HepG2 (cell line): ENCODE measurements around the gene RABL6. TPM values are rescaled to one million over a fixed set of nuclear protein-coding genes. Genes with fewer than 3 reads are reported as not detected.
A peak's percentile ranks its signal among the peaks of the same experiment; 100 is the strongest.

ENCODE experiments used
- BORCS8-MEF2B ChIP-seq: sonication (generic); formaldehyde crosslinking; IDR thresholded peaks from 2 replicates; pipeline ENCODE4 v1.8.0; 2022; ENCODE audit warnings: mild to moderate bottlenecking, missing genetic modification reagents
- CAMTA2 ChIP-seq: sonication (generic); formaldehyde crosslinking; IDR thresholded peaks from 2 replicates; pipeline ENCODE4 v1.4.0; 2020; ENCODE audit warnings: mild to moderate bottlenecking, missing genetic modification reagents, borderline replicate concordance
- FOXA3 ChIP-seq: IDR thresholded peaks from 2 replicates; pipeline ENCODE4 v1.6.1; 2016; ENCODE audit warnings: missing genetic modification reagents, missing compliant biosample characterization
- HDAC1 ChIP-seq: sonication (generic); formaldehyde crosslinking; IDR thresholded peaks from 2 replicates; pipeline ENCODE4 v1.5.1; 2020; ENCODE audit warnings: mild to moderate bottlenecking, missing genetic modification reagents
- KDM5B ChIP-seq: sonication (generic); formaldehyde crosslinking; IDR thresholded peaks from 2 replicates; pipeline ENCODE4 v1.4.0; 2020; ENCODE audit warnings: missing genetic modification reagents, mild to moderate bottlenecking, borderline replicate concordance
- PCBP1 ChIP-seq: fragments of 200-400 bp; formaldehyde crosslinking; IDR thresholded peaks from 2 replicates; pipeline ENCODE4 v1.6.1; 2017; ENCODE audit warnings: mild to moderate bottlenecking, low read depth, low read length, borderline replicate concordance
- PCBP2 ChIP-seq: fragments of 200-400 bp; formaldehyde crosslinking; optimal IDR thresholded peaks from 2 replicates; pipeline ENCODE3; 2018; ENCODE audit warnings: low read length, low read depth; ENCODE audit not compliant: poor library complexity, severe bottlenecking
- PHF8 ChIP-seq: sonication (generic); formaldehyde crosslinking; IDR thresholded peaks from 2 replicates; pipeline ENCODE4 v1.5.0; 2020; ENCODE audit warnings: missing genetic modification reagents
- PRDM15 ChIP-seq: sonication (generic); formaldehyde crosslinking; IDR thresholded peaks from 2 replicates; pipeline ENCODE4 v1.4.0; 2020; ENCODE audit warnings: missing genetic modification reagents
- THAP8 ChIP-seq: sonication (generic); formaldehyde crosslinking; IDR thresholded peaks from 2 replicates; pipeline ENCODE4 v1.5.1; 2020; ENCODE audit warnings: missing genetic modification reagents, mild to moderate bottlenecking, borderline replicate concordance
- ZBTB20 ChIP-seq: sonication (generic); formaldehyde crosslinking; IDR thresholded peaks from 2 replicates; pipeline ENCODE4 v1.8.1; 2023; ENCODE audit warnings: missing genetic modification reagents, low read depth, mild to moderate bottlenecking, borderline replicate concordance
- ZBTB39 ChIP-seq: sonication (generic); formaldehyde crosslinking; IDR thresholded peaks from 2 replicates; pipeline ENCODE4 v1.5.0; 2020; ENCODE audit warnings: missing genetic modification reagents
- ZFY ChIP-seq: sonication (generic); formaldehyde crosslinking; IDR thresholded peaks from 2 replicates; pipeline ENCODE4 v1.4.0; 2020; ENCODE audit warnings: missing genetic modification reagents
- ZGPAT ChIP-seq: IDR thresholded peaks from 2 replicates; pipeline ENCODE4 v1.6.1; 2016; ENCODE audit warnings: mild to moderate bottlenecking
- ZNF598 ChIP-seq: sonication (generic); formaldehyde crosslinking; IDR thresholded peaks from 2 replicates; pipeline ENCODE4 v1.5.1; 2020; ENCODE audit warnings: mild to moderate bottlenecking, missing genetic modification reagents, borderline replicate concordance
- ZNF737 ChIP-seq: sonication (generic); formaldehyde crosslinking; IDR thresholded peaks from 2 replicates; pipeline ENCODE4 v1.5.0; 2020; ENCODE audit warnings: missing genetic modification reagents, mild to moderate bottlenecking, borderline replicate concordance
- ZNF770 ChIP-seq: sonication (generic); formaldehyde crosslinking; IDR thresholded peaks from 2 replicates; pipeline ENCODE4 v1.5.0; 2020; ENCODE audit warnings: mild to moderate bottlenecking, missing genetic modification reagents
- ZNF850 ChIP-seq: sonication (generic); formaldehyde crosslinking; conservative IDR thresholded peaks from 2 replicates; pipeline ENCODE4 v1.9.0; 2021; ENCODE audit warnings: mild to moderate bottlenecking, missing genetic modification reagents
- polyA plus RNA-seq, 8 experiments: library from polyadenylated mRNA; depleted of rRNA in 3 of 8; stranded (reverse) in 7 of 8; unstranded in 1 of 8; fragments of >200 nt; fragmentation: Illumina TruSeq in 4 of 8; extraction: Trizol in 4 of 8; gene quantifications; 2 replicates each; pipeline versions ENCODE4 v1.2.1 to v1.2.3, GENCODE V29; 2011 to 2016; ENCODE audit warnings: low read depth in 4 of 8, missing spikeins in 1 of 8, mixed read lengths in 1 of 8; ENCODE audit not compliant: insufficient read depth in 1 of 8
- total RNA-seq, 5 experiments: library from RNA; depleted of rRNA; stranded (reverse); fragments of >200 nt; fragmentation: Illumina TruSeq; extraction: Trizol; gene quantifications; 2 replicates each; pipeline ENCODE4 v1.2.3, GENCODE V29; 2016; ENCODE audit warnings: low read depth in 1 of 5

RABL6 gene
- total and polyA plus RNA-seq, 2 of the 13 experiments (the other 11 are each of a cell fraction or from before 2014, with no cell fraction given): 81.5 to 125 TPM

GRCh38 chr9:136849038-136849959 lies 41.6 kb downstream of the RABL6 start, which contains the start of gene PHPT1 (continued):
- TF ChIP-seq ZNF770 (CRISPR knock-in tag): no peak
- no peak for TF ChIP-seq ZNF850
- peak; percentile 68 for TF ChIP-seq PHF8 (CRISPR knock-in tag)
- peak; percentile 51 for TF ChIP-seq HDAC1 (CRISPR knock-in tag)
- TF ChIP-seq CAMTA2 (CRISPR knock-in tag): no peak
- TF ChIP-seq PCBP1: peak; percentile 47; the same call in 1 of the 2 replicates
- TF ChIP-seq THAP8 (CRISPR knock-in tag): no peak
- peak; percentile 63 for TF ChIP-seq ZFY (CRISPR knock-in tag)
- no peak for TF ChIP-seq PCBP2
- peak; percentile 58; the same call in 1 of the 2 replicates for TF ChIP-seq ZGPAT (CRISPR knock-in tag)
- no peak; the same call in 1 of the 2 replicates for TF ChIP-seq KDM5B (CRISPR knock-in tag)
- TF ChIP-seq ZNF598: no peak
- TF ChIP-seq BORCS8-MEF2B (CRISPR knock-in tag): peak; percentile 83
- 0 out of 2 replicates have a peak, but pooled peaks have one; percentile 28 for TF ChIP-seq FOXA3 (CRISPR knock-in tag)
- TF ChIP-seq PRDM15 (CRISPR knock-in tag): peak; percentile 92
- TF ChIP-seq ZNF737: no peak
- peak; percentile 20; the same call in 1 of the 2 replicates for TF ChIP-seq ZBTB20 (CRISPR knock-in tag)
- TF ChIP-seq ZBTB39: no peak
